Measurements from ENCODE around the gene LAMA4. TPM values are rescaled to one million over a fixed set of nuclear protein-coding genes. Genes with fewer than 3 reads are reported as not detected.

The LAMA4 gene
- total RNA-seq, 1 experiment from 2014 or later = 1.1 TPM

DNA sequence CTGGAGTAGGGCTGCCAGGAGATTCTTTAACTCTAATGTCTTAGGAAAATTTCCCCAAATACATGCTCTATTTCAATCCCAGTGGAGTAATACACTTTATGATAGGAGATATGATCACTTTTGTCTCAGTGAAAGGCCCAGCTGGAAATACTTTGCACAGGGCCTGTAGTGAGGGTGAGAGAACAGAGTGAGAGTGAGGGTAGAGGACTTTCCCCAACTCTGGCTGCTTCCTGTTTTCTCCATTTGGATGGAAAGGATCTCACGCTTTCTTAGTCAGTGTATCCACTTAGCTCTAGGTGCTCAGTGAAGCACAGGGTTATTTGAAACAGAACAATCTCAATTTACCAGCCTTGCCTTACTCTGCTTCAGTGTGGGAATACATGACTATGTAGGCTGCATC lies 130.4 kb downstream of the LAMA4 start:
- no CpG with 5 or more reads among the region's 1 CpG for WGBS (ENCODE audit: extremely low coverage, insufficient read length, low lambda C conversion rate)
- no peak overlapping the region for H2AK5ac ChIP-seq (ENCODE audit: insufficient read length, low read length)
- H3K23ac ChIP-seq (ENCODE audit: insufficient read length, low read depth, low read length) = no peak overlapping the region
- Mint-ChIP-seq H3K4me3 (no peak overlapping the region), H3K36me3 (ENCODE audit: insufficient read depth in 1 of 3, low read depth in 3 of 3) (no peaks in the 10 kb centered on the region), H3K27me3 (ENCODE audit: low read depth) (no peaks in the 10 kb centered on the region), H3K27ac (no peak overlapping the region; a peak in 1 of 7 replicates), H3K4me1 (peaks cover 8 to 10% of the 10 kb centered on the region in 2 experiments), H3K9me3 (no peaks in the 10 kb centered on the region)
- H3K79me1 ChIP-seq (ENCODE audit: insufficient read depth, low read depth, low read length, poor library complexity, severe bottlenecking) = no peaks in the 10 kb centered on the region
- H3K27me3 ChIP-seq (ENCODE audit: insufficient read depth, low read length) = no peaks in the 10 kb centered on the region
- no peaks in the 10 kb centered on the region for H3K9me3 ChIP-seq (ENCODE audit: control insufficient read depth, low read depth, low read length)
- H3K18ac ChIP-seq (ENCODE audit: insufficient read length, low read depth, low read length) = no peak overlapping the region
- H2BK20ac ChIP-seq (ENCODE audit: low read depth, low read length, poor library complexity, severe bottlenecking) = no peak overlapping the region
- no peak overlapping the region for H3K27ac ChIP-seq (ENCODE audit: insufficient read length, low read depth, low read length)
- no peak overlapping the region for H4K5ac ChIP-seq (ENCODE audit: insufficient read length, low read depth, low read length)
- no peak overlapping the region for H2BK12ac ChIP-seq (ENCODE audit: insufficient read length, low read depth, low read length)
- TF ChIP-seq, protein P1, sequence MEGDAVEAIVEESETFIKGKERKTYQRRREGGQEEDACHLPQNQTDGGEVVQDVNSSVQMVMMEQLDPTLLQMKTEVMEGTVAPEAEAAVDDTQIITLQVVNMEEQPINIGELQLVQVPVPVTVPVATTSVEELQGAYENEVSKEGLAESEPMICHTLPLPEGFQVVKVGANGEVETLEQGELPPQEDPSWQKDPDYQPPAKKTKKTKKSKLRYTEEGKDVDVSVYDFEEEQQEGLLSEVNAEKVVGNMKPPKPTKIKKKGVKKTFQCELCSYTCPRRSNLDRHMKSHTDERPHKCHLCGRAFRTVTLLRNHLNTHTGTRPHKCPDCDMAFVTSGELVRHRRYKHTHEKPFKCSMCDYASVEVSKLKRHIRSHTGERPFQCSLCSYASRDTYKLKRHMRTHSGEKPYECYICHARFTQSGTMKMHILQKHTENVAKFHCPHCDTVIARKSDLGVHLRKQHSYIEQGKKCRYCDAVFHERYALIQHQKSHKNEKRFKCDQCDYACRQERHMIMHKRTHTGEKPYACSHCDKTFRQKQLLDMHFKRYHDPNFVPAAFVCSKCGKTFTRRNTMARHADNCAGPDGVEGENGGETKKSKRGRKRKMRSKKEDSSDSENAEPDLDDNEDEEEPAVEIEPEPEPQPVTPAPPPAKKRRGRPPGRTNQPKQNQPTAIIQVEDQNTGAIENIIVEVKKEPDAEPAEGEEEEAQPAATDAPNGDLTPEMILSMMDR (conservative IDR thresholded peaks at IDR 0.05) = no peak
- no peak overlapping the region for H2BK5ac ChIP-seq (ENCODE audit: insufficient read length, low read length)
- H3K4me1 ChIP-seq (ENCODE audit: insufficient read depth, low read length) = no peaks in the 10 kb centered on the region; the same call in 1 of the 2 replicates
- no peak overlapping the region for H4K8ac ChIP-seq (replicated peaks; ENCODE audit: insufficient read length, low read depth, low read length)
- no peaks in the 10 kb centered on the region for H3K23me2 ChIP-seq (ENCODE audit: insufficient read length, low read depth, low read length, poor library complexity, severe bottlenecking)
- H3K9ac ChIP-seq (ENCODE audit: extremely low read depth, insufficient read length, low read length) = no peak overlapping the region
- H3K56ac ChIP-seq (ENCODE audit: insufficient read length, low read depth, low read length) = no peak overlapping the region
- H2BK120ac ChIP-seq (ENCODE audit: low read depth, low read length, poor library complexity, severe bottlenecking) = no peak overlapping the region
- H2BK15ac ChIP-seq (ENCODE audit: low read depth, low read length) = no peak overlapping the region
- H3K79me2 ChIP-seq (ENCODE audit: insufficient read depth, low read length) = no peaks in the 10 kb centered on the region
- H4K20me1 ChIP-seq (ENCODE audit: control insufficient read depth, insufficient read depth, insufficient read length) = no peaks in the 10 kb centered on the region
- no peak overlapping the region for H2AFZ ChIP-seq (ENCODE audit: low read length)
- no peak overlapping the region for H3K4ac ChIP-seq (ENCODE audit: low read depth, low read length)
- no peak overlapping the region for H4K91ac ChIP-seq (ENCODE audit: insufficient read length, low read depth, low read length)
- no peak overlapping the region for H3K4me2 ChIP-seq (ENCODE audit: insufficient read depth, insufficient read length, low read length)
- DNase-seq = no peak
- no peak overlapping the region for H3K14ac ChIP-seq (ENCODE audit: insufficient read depth, low read length)
- no peak overlapping the region for H3T11ph ChIP-seq (ENCODE audit: low read length)
